GM21381 (cell line): ENCODE results near the gene CYB5A.
"Not testable (repeated sequence)": the region's sequence is repeated elsewhere in the genome, so short reads cannot be mapped to it uniquely, and the experiment has no call there.

Experiments
- ATAC-seq: cut with Tn5 transposase; IDR thresholded peaks from one replicate; pipeline ENCODE4 v1.9.1; 2021; ENCODE audit warnings: mild to moderate bottlenecking, moderate library complexity; ENCODE audit not compliant: unreplicated experiment

CYB5A gene

GRCh38 chr18:74291771-74292540 is at the start of gene CYB5A:
Gene CYB5A (minus strand): TSS chr18:74291963. CDS start chr18:74291875, 88 bp downstream.
- ATAC-seq = peak; percentile 99

GRCh38 chr18:74337912-74338309 is 46.1 kb upstream of the CYB5A start:
- ATAC-seq = no peak

- no peak for ATAC-seq
Observed at GRCh38 chr18:74337155-74337911, 45.6 kb upstream of the CYB5A start.

GRCh38 chr18:74336656-74337055 is 44.9 kb upstream of the CYB5A start:
- ATAC-seq = no peak

DNA sequence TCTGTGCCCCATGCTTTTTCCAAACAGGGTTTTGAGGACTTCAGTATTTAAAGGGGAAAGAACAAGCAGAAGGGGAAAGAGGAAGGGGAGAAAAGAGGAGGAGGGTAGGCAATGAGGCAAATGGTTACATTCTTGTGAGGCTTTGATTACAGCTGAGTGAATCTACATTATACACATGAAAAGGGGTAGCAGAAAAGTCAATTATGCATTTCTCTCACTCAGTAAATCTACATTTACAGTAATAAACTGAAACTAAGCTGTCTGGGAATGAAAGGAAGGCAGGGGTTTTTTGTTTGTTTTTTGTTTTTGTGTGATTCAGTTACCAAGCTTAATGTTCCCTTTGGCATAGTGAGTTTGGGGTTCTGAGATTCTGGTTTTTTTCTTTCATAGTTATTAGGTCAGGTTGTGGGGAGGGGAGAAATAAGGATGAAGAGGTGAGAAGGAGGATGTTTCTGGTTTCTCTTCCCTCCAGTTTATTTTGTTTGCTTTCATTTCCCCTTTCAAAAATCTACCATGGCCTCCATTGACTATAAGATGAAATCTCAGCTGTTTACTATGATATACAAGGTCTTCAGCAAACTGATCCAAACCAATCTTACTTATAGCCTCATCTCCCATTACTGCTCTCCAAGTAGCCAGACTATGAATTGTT is 42.6 kb upstream of the CYB5A start:
- no peak for ATAC-seq

DNA sequence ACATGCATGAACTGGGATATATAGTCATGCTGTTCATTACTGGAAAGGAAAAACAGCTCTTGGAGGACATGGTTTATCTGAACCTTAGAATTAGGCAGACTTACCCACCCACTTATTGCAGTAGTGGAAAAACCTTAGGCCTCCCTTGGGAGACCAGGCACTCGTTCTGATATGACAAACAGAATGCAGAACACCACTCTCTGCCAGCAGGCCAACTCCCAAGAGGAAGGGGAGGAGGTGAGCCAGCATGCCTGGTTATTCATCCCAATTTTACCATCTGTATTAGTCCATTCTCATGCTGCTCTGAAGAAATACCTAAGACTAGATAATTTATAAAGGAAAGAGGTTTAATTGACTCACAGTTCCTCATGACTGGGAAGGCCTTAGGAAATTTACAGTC is 41.3 kb upstream of the CYB5A start:
- ATAC-seq = no peak

GRCh38 chr18:74331404-74331803 is 39.6 kb upstream of the CYB5A start:
- ATAC-seq = no peak

GRCh38 chr18:74329688-74330205 is 38.0 kb upstream of the CYB5A start:
- no peak for ATAC-seq

DNA sequence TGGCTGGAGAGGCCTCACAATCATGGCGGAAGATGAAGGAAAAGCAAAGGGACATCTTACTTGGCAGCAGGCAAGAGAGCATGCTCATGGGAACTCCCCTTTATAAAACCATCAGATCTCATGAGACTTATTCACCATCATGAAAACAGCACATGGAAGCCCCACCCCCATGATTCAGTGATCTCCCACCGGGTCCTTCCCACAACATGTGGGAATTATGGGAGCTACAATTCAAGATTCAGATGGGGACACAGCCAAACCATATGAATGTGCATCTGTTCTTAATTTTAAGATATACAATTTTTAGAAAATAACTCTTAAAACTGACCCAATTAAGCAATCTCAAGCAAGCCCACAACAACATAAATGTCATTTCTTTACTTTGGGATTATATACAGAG is 36.4 kb upstream of the CYB5A start:
- no peak for ATAC-seq

DNA sequence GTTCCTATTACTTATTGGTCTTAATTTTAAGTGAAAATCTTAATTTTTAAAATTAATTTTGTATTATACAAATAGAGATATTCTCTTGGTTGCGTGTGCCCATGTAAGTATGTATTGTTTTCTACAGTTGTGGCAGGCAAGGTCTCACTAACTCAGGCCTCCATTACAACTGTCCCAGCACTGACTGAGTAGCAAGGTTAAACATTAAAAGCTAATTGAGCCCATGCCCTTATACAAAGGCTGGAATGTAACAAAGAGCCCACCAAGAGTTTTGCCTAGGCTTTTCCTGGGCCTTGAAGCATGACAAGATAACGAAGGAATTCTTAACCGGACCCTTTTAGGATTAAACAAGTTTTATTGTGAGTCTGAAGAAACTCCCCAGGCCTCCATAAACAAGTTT is 35.0 kb upstream of the CYB5A start:
- ATAC-seq = not testable (repeated sequence)

GRCh38 chr18:74326231-74326630 is 34.5 kb upstream of the CYB5A start:
- no peak for ATAC-seq

- ATAC-seq = no peak
Observed at GRCh38 chr18:74316257-74317170, 24.8 kb upstream of the CYB5A start.

- ATAC-seq = no peak
Observed at GRCh38 chr18:74315464-74316256, 23.9 kb upstream of the CYB5A start, which contains the start of gene C18orf63. Gene C18orf63 (plus strand): TSS chr18:74315839. CDS start chr18:74317866, 2,027 bp downstream.

- ATAC-seq = no peak
Observed at GRCh38 chr18:74314759-74315463, 23.1 kb upstream of the CYB5A start.

GRCh38 chr18:74311000-74311399 is 19.2 kb upstream of the CYB5A start:
- ATAC-seq = no peak

DNA sequence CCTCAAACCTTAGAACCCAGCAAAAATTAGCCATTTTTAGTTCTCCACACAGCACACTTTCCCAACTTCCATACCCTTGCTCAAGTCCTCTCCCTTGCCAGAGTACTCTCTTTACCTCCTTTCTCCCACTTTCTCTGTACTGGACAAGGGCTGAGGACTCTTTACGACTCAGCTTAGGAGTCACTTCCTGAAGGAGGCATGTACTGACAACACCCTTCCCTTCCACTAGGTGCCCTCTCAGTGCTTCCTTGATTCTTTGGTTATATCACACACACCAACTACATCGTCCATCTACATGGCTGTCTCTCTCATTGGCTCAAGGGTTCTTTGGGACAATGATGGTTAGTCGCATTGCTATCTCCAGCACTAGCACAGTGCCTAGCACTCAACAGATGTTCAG is 18.6 kb upstream of the CYB5A start:
- ATAC-seq = no peak

- no peak for ATAC-seq
Observed at GRCh38 chr18:74303936-74304335, 12.2 kb upstream of the CYB5A start.

DNA sequence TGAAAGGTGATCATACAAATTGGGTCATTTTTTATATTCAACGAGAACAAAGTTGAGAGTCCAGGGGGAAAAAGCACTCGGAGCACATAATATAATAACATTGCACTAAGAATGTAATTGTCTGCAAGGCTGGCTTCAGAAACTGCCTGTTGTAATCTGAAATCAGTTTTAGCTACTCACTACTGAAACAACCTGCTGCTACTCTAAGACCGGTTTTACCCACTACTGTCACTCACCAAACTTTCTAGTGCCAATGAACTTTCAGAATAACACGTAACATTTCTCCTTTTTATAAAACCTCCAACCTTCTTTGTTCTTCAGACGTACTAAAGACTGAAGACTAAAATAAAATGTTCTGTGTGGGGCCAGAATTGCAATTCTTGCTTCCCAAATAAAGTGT is 11.5 kb upstream of the CYB5A start:
- ATAC-seq = no peak

- no peak for ATAC-seq
Observed at GRCh38 chr18:74299746-74300145, 8.0 kb upstream of the CYB5A start.
